Central memory CD4-positive, alpha-beta T cell (primary cell): ENCODE results near the gene RABEPK.

Experiments used
- DNase-seq: peaks from one replicate; pipeline ENCODE4 v3.0.0; 2022

Gene RABEPK

DNA sequence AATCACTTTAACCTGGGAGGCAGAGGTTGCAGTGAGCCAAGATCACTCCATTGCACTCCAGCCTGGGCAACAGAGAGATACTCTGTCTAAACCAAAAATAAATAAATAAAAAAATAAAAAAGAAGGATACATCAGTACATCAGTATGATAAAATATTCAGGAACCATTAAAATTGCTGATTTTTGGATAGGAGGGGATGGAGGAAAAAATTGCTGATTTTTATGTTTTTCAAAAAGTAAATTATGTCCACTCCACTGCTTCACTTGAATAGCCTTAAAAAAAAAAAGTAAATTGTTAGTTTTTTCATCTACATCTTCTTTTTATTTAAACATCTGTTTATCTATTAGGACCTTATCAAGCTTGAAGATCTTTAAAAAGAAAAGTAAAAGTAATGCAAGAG is 53.9 kb downstream of the RABEPK start:
- no peak for DNase-seq

GRCh38 chr9:125255781-125256391 is 55.5 kb downstream of the RABEPK start:
- no peak for DNase-seq

DNA sequence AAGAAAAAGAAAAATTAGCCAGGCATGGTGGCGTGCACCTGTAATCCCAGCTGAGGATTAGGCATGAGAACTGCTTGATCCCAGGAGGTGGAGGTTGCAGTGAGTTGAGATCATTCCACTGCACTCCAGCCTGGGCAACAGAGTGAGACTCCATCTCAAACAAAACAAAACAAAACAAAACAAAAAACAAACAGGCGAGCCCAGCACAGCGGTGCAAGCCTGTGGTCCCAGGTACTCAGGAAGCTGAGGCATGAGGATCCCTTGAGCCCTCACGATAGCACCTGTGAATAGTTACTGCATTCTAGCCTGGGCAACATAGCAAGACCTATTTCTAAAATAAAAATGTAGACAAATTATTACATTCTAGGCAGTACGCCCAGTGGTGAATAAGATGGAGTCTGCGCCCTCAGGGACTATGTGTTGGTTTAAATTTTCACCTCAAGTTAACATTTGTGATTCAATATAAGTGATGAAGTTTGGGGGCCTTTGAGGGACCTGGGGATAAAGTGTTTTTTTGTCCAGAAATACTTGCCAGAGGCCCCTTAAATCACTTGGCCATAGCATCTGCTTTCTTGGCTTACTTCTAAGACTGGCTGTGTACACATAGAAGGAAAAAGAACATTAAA is 57.9 kb downstream of the RABEPK start:
- DNase-seq, result no peak

- no peak for DNase-seq
Measured at GRCh38 chr9:125258832-125259534, 58.6 kb downstream of the RABEPK start.

- DNase-seq, result no peak
Measured at GRCh38 chr9:125260561-125260960, 60.2 kb downstream of the RABEPK start.

GRCh38 chr9:125261501-125262293 is 61.4 kb downstream of the RABEPK start, which contains the start of gene GAPVD1:
TSS of gene GAPVD1 (plus strand) at chr9:125261826. CDS start at chr9:125298922, 37,096 bp downstream.
- DNase-seq, result peak; percentile 87

- DNase-seq, result peak; percentile 40
Measured at GRCh38 chr9:125262294-125262991, 62.1 kb downstream of the RABEPK start.

GRCh38 chr9:125264068-125264467 is 63.7 kb downstream of the RABEPK start:
- peak; percentile 57 for DNase-seq

- DNase-seq, result no peak
Measured at GRCh38 chr9:125268394-125269013, 68.2 kb downstream of the RABEPK start.

GRCh38 chr9:125269014-125269397 is 68.7 kb downstream of the RABEPK start:
- no peak for DNase-seq

DNA sequence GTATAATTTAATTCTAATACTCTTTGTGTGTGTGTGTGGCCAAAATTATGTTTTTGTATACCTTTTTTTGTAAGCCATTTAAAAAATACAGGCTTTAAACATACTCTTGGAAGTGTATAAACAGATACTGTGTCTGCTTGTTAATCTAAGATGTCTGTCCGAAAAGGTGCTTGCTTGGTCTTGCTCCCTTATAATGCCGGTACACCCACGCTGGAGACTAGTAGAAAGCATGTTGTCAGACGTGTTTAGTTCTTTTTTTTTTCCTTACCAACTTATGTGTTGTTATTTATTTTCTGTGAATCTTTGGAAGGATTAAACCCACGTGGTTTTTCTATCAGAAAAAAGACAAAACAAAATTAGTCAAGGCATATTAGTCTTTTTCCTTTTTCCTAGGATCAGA is 70.7 kb downstream of the RABEPK start:
- no peak for DNase-seq

GRCh38 chr9:125272697-125273096 is 72.4 kb downstream of the RABEPK start:
- DNase-seq, result no peak

- no peak for DNase-seq
Measured at GRCh38 chr9:125276771-125277170, 76.4 kb downstream of the RABEPK start.

GRCh38 chr9:125277411-125277810 is 77.1 kb downstream of the RABEPK start:
- no peak for DNase-seq

DNA sequence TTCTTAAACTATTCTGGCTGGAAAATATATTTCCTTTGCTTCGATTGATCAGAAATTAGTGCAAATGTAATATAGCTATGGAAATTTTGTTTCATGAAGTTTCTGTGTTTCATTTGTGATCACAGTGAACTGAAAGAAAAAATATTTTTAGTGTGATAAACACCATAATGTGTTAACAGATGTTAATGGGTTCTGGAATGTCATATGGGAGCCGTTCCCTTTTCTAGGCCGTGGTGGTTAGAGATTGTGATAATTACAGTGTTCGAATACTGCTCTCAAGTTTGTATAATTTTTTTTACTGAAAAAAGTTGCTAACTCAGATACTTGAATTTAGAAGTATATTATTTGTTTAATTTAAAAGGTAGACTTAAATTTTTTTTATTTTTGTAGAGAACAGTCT is 80.6 kb downstream of the RABEPK start:
- DNase-seq, result no peak
